NCI-H2227 (cell line): ENCODE results near the gene ELFN2.

Source experiments
- DNase-seq: peaks from one replicate; lab custom pipeline; 2025; ENCODE audit not compliant: unreplicated experiment; lab: John Stamatoyannopoulos, UW

ELFN2 gene

DNA sequence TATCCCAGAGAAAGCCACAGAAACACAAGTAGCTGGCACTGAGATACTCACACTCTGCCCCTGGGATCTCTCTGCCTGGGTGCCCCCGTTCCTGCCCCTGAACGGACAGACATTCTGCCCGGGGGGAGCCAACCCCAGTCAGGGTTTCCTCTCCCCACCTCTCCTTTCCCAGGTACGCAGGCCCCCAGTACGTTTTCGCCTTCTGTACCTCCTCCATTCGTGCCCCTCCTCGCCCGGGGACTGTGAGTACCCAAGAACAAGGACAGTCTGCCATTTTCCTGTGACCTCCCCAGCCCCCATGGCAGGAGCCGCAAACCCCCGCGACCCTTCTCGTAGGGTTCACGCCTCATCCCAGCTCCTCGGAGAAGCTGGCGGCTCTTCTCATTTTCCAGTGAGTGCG lies 29.1 kb upstream of the ELFN2 start:
- no peak for DNase-seq

DNA sequence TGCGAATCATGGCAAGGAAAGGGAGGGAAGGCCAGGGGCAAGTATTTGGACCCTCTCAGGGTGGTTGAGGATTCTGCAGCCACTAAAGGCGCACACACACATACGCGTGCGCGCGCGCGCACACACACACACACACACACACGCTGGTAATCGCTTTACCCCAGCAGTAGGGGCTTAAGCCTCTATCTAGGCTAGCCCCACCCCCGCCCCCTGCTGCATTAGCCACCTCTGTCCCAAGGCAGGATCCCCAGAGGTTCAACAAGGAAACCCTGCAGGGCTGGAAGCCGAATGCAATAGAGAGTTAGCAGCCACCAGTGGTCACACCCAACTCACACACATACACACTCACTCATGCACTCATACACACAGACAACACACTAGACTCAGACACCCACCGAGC lies 28.6 kb upstream of the ELFN2 start:
- DNase-seq = peak; percentile 37

DNA sequence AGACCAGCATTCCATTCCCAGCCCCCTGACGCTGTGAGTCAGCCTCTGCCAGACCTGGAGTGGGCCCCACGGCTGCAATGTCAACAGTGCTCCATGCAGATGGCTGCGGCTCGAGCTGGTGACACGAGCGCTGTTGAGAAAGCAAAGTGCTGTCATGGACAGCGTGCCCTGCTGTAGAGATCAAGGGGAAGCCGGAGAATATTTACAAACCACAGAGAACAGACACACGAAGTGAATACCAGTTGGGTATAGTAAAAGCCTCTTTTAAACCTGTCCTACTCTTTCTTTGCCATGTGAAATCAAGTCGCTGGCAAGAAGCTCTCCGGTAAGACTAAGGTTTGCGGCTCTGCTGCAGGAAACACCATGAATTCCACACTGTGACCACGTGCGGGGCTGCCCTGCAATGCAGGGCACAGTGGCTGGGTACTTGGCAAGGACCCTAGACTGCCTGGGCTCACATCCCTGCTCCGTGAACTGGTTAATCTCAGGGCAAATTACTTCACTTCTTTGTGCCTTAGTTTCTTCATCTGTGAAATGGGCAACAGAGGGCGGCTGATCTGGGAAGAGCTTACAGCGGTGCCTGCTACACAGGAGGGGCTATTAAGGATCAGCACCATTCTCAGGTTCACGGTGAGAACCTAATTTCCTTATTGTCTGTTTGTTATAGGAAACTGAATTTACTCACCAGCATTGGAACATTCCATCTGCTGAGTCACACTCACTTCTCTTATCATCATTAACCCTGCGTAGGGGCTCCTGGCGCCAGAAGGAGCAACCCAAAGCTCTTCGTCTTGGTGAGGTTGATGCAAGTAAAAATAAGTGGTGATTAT lies 27.8 kb upstream of the ELFN2 start:
- DNase-seq = peak; percentile 37

DNA sequence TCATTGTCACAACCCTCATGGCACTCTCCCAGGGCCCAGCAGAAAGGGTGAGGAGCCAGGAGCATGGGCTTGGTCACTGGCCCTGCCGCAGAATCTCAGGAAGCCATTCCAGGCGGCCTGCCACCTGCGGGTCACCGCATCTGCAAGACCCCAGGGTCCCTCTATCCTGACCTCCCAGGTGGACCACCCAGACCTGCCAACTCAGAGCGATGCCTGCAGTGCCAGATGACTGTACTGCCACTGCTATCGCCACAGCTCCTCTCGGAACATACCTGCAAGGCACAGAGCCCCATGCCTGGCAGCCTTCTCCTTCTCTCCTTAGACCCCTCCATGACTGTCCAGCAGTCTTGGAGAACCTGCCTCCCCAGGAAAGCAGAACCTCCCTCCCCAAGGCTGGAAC lies 26.4 kb upstream of the ELFN2 start:
- DNase-seq = no peak

DNA sequence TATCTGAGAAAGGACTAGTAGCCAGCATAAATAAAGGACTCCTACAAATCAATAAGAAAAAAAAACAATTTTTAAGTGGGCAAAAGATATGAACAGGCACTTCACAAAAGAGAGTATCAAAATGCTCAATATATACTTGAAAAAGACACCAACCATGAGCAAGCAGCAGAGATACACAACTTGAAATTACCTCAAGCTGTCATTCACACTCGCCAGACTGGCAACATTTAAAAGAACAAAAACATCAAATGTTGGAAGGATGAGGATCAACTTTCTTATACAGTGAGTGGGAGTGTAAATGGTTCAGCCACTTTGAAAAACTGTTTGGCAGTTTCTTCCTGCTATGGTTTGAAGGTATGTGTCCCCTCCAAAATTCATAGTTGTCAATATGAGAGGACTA lies 23.9 kb upstream of the ELFN2 start:
- DNase-seq = no peak

DNA sequence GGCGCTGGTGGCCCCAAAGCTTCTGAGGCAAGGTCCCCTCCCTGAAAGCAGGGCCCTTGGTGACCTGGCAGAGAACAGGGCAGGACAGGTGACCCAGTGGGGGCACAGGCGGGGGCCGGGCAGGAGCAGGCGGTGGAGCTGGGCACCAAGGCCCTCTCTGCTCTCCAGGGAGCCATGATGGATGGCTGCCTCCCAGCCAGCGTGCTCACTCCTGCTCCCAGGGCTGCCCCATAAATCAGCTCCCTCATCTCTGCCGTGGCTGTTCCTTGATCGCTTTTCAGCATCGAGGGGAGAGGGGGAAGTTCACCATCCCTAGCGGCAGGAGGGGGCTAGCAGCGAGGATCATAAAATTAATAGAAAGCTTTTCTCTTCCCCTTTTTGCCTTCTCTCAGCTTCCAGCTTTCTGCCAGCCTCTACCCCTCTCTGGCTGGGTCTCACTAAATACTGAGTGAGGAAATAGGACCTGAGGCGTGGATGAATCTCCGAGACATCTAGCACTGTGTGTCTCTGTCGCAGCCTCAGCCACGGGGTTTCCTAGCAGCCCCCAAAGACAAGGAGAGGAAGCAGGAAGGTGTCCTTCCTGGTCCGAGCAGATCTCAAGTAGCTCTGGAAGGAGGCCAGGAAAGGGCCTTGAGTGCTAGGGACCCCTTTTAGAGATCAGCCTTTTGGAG lies 22.2 kb upstream of the ELFN2 start:
- no peak for DNase-seq

DNA sequence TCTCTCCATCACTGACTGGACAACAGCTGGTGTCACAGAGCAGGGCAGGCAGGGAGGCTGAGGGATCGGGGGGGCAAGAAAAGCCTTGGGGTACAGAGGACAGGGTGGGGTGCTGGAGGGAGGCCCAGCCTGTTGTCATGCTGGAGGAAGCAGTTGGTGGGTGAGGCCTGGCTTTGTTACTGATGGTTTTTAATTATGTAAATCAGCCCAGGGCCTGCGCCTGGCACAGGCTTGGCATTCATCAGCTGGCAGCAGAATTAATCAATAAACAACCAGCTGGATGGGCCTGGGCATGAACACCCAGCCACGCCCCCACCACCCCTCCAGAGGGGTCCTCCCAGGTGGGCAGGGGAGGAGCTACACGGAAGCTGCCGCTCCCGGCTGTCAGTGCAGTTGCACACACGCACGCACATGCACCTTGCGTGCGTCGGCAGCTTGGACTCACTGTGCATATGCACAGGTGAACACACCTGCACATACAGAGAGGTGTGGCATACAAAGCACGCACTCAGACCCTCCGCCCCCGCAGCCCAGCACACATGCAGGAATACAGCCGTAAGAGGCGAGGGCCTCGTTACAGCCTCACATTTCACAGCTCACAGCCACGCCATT lies 21.3 kb upstream of the ELFN2 start:
- no peak for DNase-seq

DNA sequence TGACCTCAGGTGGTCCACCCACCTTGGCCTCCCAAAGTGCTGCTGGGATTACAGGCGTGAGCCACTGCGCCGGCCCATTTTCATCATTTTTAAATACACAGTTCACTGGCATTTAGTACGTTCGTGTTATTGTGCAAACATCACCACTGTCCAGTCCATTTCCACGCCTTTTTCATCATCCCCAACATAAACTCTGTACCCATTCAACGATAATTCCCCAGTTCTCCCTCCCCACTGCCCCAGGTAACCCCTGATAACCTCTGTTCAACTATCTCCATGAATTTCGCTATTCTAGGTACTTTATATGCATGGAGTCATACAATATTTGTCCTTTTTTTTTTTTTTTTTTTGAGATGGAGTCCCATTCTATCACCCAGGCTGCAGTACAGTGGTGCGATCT lies 18.2 kb upstream of the ELFN2 start:
- no peak for DNase-seq

DNA sequence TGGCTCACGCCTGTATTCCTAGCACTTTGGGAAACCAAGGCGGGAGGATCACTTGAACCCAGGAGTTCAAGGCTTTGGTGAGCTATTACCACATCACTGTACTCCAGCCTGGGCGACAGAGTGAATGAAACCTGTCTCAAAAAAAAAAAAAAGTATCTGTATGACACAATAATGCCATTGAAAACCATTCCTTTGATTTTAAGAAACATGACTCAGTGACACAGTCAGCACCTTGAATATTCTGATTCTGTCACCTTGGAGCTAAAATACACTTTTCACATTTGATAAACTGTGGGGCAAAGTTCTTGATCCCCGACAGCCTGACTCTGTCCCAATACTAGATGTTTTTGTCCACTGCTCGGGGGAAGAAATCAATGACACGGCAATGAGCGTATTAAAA lies 16.7 kb upstream of the ELFN2 start:
- DNase-seq = no peak

DNA sequence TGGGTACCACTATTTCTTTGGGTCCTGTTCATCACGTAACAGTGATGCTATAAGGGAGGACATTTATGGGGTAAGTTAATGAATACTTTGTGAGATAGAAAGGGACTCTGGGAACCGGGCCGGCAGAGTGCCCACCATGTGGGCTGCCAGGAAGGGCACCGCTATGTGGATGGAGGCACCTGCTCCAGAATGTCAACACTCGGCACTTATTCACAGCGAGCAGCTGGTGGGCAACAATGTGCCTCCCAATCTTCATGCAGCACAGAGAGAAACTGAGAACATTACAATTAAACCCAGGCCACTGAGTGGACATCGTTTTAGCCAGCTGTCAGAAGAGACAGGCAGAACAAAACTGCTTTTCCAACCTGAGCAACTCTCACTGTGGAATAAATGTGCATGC lies 15.8 kb upstream of the ELFN2 start:
- DNase-seq = no peak

DNA sequence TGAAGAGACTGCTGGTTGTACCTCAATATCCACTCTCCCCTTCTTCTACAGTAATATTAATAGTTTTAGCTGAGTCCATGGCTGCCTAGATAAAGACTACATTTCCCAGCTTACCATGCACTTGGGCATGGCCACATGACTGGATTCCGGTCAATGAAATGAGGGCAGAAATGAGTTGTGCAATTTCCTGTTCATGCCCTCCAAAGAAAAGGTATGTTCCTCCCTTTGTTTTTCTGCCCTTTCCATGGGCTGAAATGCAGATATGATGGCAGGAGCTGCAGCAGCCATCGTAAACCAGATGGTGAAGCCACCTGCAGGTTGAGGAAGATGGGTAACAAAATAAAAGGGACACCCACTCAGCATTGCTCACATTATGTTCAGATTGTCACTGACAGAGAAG lies 15.3 kb upstream of the ELFN2 start:
- DNase-seq = no peak

DNA sequence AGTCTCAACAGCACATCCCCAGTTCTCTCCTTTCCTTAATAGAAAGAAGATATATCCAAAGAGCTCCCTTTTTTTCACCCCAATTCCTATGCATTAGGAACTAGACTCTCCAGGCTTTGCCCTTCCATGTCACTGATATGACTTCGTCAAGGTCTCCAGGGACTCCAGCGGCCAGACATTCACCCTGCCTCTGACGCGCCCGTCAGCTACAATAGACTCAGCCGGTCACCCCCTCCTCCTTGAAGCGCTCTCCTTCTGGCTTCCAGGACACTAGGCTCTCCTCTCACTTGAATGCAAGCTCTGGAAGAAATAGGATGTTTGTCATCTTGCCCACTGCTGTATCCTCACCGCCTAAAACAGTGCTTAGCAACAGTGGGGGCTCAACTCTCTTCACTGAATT lies 14.9 kb upstream of the ELFN2 start:
- DNase-seq = no peak

DNA sequence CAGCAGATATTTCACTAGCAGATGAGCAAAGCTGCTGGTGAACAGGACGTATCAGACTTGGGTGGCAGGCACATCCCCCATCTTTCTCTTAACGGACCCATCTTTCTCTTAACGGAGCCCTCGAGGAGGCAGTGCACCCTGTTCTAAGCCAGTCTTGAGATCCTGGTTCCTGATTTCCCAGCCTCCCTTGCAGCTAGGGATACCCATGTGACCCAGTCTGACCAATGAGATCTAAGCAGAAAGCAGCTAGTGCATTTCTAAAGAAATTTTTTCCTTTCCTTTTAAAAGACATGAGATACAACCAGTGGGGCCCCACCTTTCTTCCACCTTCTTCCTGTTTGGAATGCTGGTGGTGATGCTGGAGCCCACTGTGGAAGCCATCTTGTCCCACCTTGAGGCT lies 13.6 kb upstream of the ELFN2 start:
- DNase-seq = no peak

DNA sequence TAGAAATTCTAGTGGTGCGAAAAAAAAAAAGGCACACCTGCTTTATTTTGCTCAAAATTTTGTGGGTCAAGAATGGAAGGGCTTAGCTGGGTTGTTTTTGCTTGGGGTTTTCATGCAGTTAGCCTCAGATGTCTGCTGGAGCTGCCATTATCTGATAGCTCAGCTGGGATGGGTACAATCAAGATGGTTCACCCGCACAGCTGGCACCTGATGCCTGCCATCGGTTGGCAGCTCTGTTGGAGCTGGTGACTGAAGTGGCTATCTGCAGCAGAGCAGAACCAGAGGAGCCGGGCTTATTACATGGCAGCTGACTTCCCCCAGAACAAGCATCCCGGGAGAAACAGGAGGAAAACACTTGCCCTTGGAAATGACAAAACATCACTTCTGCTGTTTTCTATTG lies 12.1 kb upstream of the ELFN2 start:
- DNase-seq = no peak

DNA sequence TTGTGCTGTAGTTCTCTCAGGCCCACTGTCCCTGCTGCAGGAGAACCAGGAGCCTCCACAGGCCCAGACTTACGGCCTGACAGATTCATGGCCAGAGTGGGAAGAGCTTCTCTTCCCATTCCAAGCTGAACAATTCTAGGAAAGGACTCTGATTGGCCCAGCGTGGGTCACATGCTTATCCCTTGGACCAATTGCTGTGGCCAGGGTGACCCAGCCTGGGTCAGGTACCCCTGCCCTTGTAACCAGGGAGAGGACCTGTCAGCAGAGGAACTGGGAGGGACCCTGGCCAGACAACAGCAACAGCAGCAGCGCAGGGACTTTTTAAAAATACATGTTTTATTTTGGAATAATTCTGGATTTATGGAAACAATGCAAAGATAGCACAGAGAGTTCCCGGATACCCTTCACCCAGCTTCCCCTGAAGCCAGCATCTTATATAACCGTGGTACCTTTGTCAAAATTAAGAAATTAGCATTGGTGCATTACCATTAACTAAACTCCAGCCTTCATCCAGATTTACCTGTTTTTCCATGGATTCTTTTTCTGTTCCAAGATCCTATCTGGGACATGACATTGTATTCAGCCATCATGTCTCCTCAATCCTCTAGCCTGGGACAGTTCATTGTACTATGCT lies 8.8 kb upstream of the ELFN2 start:
- DNase-seq = no peak

DNA sequence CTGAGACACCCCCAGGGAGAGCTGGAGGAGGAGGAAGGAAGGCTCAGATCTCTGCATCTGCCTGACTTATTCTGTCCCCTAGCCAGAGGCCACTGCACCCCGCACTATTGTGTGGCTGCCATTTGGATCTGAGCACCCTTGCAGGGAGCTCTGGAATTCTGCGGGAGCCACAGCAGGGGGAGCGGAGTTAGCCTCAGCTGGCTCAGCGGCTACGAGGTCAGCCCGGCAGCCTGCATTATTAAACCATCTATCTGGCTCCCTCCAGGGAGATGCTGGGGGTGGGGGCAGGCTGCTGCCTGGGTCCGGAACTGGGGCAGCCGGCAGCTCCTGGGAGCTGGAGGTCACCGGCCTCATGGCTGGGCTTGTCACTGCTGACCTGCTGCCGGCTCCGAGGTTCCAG lies 6.5 kb upstream of the ELFN2 start:
- no peak for DNase-seq

DNA sequence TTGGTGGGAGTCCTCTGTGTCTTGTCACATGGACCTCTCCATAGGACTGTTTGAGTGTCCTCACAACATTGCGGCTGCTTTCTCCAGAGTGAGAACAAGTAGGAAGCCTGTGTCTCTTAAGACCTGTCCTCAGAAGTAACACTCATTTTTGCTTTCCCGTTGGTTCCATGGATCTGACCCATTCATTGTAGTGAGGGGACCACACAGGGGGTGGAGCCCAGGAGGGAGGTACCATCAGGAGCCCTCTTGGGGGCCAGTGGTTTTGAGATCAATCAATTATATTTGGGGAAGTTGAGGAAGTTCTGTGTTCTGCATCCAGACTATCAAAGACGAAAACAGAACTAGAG lies 5.4 kb upstream of the ELFN2 start:
- DNase-seq = no peak

DNA sequence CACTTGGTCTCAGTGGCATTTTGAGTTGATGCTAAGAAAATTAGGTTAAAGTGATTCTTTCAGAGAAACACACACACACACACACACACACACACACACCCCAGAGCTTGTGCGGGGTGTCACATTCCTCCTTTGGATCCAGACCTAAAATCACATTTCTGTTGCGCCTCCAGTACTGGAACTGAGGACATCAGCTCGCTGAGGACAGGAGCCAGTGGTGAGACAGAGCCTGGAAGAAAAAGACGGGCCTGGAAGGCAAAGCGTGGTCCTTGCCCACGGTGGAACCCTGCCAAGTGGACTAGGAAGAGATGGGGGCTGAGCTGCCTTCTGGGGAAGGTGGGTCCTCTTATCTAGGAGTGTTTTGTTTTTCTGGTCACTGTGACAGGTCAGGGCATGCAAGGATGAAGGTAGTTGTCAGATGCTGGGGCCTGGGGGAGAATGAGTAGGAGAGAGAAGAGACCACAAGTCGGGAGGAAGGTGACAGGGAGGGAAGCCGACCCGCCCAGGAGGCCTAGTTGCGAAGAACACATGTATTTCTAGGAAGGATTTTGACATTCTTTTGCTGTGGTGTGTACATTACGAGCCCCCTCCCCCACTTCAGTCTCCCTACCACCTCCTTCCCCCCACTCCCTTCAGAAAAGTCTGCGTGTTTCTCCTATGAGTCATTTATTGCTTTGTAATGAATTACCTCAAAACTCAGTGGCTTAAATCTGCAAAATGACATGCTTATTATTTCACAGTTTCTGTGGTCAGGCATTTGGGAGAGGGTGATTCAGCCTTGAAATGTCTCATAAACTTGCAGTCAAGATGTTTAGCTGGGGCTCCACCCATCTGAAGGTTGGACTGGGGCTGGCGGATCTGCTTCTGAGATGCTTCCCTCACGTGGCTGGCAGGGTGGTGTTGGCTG lies 4.8 kb upstream of the ELFN2 start:
- no peak for DNase-seq

DNA sequence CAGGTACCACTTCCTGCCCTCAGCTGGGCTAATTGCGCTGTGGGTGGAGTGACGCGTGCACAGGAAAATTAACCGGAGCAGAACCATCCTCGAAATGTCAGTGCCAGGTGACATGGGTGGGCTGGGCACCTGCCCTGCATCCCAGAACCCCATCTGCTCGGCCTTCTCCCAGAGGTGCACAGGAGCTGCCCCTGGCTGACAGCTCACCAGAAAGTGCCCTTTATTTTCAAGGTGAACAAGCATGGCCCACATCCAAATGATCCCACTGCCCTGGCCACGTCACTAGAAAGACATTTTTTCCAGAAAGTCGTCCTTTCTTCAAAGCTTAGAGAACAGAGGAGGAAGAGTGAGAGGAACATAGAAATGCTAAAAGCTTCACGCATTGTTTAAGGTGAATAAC lies 4.1 kb upstream of the ELFN2 start:
- DNase-seq = no peak

DNA sequence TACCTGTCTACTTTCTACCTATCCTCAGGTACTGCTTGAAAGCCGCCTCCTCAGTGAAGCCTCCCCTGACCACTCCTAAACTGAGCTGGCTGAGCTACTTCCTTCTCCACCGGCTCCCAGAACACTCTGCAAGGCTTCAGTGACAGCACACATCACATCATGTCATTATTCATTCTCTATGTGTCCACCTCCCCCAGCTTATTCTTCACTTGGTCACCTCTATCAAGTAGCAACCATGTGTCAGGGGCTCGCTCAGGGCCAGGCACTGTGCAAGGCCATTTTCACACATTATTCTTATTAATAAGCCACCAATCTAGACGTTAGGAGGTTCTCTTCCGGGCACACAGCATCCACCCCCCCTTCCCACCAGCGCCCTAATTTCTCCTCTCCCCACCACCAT lies 3.7 kb upstream of the ELFN2 start:
- no peak for DNase-seq
